ENCODE measurements around the gene GBE1. TPM values are rescaled to one million over a fixed set of nuclear protein-coding genes. Genes with fewer than 3 reads are reported as not detected.

Gene GBE1
- polyA plus RNA-seq, 1 experiment = 60.1 TPM

DNA sequence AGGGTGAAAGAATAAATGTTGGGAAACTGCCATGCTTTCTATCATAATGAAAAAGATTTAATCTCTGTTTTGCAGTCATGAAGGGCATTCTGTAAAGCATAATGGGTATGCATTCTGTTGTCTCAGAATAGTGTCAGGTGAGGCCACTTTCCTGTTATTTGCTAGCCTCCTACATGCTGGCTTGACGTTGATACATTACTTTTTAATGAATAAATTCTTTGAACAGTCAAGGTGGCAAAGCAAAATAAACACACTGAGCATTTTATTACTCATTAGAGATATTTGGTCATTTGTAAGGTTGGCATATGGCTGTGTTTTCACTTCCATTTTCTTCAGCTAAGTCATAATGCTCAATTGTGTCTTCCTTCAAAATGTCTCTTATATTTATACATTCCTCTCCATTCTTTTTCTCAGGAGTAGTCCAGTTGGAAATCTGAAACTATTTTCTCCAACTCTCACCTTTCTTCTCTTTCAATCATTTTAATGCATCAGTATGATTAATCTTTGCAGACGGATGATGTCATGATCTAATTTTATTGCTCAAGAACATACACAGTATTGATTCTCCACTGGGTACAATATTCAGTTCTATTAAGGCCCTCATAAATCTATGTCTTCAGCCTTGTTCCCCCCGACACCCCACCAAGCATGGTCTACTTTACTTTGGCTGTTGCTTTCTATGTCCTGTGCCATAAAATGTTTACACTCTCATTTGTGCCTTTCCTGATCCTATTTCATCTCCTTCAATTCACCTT lies 290.7 kb downstream of the GBE1 start:
- POLR2A ChIA-PET = no interaction called here
- DNase-seq (ENCODE audit: low read depth, low spot score) = no peak
- no peaks in the 10 kb centered on the region for H3K27me3 ChIP-seq (ENCODE audit: control insufficient read depth, insufficient read depth, low read length)
- no peak overlapping the region for H3K27ac ChIP-seq (ENCODE audit: low read depth, low read length)
- TF ChIP-seq, protein P1, sequence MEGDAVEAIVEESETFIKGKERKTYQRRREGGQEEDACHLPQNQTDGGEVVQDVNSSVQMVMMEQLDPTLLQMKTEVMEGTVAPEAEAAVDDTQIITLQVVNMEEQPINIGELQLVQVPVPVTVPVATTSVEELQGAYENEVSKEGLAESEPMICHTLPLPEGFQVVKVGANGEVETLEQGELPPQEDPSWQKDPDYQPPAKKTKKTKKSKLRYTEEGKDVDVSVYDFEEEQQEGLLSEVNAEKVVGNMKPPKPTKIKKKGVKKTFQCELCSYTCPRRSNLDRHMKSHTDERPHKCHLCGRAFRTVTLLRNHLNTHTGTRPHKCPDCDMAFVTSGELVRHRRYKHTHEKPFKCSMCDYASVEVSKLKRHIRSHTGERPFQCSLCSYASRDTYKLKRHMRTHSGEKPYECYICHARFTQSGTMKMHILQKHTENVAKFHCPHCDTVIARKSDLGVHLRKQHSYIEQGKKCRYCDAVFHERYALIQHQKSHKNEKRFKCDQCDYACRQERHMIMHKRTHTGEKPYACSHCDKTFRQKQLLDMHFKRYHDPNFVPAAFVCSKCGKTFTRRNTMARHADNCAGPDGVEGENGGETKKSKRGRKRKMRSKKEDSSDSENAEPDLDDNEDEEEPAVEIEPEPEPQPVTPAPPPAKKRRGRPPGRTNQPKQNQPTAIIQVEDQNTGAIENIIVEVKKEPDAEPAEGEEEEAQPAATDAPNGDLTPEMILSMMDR (IDR thresholded peaks at IDR 0.05; ENCODE audit: low read depth, low read length) = no peak
- H3K9me3 ChIP-seq (ENCODE audit: control insufficient read depth, insufficient read depth, low read length) = no peaks in the 10 kb centered on the region
- no peak overlapping the region for H3K4me3 ChIP-seq (ENCODE audit: low read depth, low read length)
- CTCF ChIA-PET = no interaction called here

DNA sequence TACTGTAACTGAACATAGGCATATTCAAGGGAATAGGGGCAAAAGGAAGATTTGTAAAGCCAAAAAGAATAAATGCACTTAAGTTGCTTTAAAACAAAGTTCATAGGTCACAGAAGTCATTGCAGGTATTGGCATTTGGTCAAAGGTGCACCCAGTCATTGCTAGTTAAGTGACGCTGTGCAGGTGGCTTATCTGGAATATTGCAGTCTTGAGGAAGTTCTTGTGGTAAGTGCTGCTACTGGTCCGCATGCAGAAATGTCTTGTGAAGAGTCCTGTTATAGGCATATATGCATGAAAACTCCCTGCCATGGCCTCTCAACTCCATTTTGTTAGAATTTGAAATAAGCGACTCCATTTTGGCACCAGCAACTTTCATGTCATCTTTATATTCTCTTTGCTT lies 293.1 kb downstream of the GBE1 start:
- POLR2A ChIA-PET = no interaction called here
- TF ChIP-seq, protein P1 (IDR thresholded peaks at IDR 0.05; ENCODE audit: low read depth, low read length) = no peak
- Histone ChIP-seq H3K4me3 (ENCODE audit: low read depth, low read length) (no peak overlapping the region), H3K27ac (ENCODE audit: low read depth, low read length) (no peak overlapping the region), H3K27me3 (ENCODE audit: control insufficient read depth, insufficient read depth, low read length) (no peaks in the 10 kb centered on the region), H3K9me3 (ENCODE audit: control insufficient read depth, insufficient read depth, low read length) (no peaks in the 10 kb centered on the region)
- CTCF ChIA-PET = interaction anchor here (3.2 kb wide), 1 partner anchor 22 kb away, joined by 17 read pairs; no protein-coding TSS in a partner anchor
- DNase-seq (ENCODE audit: low read depth, low spot score) = no peak

DNA sequence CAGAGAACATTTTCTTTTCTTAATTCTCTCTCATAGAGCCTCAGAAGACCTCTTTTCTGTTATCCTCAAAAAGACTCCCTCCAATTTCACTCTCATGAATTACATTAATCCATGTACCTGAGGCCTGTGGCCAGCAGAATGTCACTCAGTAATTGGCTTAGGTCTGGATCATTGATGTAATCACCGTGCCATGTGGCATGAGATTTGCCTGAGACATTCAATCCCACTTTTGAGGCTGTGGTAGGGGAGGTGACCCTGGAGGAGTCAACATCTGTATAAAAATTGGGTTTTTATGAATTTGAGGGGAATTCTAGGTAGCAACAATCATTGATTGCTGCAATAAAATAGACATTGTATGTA lies 295.3 kb downstream of the GBE1 start:
- POLR2A ChIA-PET = no interaction called here

DNA sequence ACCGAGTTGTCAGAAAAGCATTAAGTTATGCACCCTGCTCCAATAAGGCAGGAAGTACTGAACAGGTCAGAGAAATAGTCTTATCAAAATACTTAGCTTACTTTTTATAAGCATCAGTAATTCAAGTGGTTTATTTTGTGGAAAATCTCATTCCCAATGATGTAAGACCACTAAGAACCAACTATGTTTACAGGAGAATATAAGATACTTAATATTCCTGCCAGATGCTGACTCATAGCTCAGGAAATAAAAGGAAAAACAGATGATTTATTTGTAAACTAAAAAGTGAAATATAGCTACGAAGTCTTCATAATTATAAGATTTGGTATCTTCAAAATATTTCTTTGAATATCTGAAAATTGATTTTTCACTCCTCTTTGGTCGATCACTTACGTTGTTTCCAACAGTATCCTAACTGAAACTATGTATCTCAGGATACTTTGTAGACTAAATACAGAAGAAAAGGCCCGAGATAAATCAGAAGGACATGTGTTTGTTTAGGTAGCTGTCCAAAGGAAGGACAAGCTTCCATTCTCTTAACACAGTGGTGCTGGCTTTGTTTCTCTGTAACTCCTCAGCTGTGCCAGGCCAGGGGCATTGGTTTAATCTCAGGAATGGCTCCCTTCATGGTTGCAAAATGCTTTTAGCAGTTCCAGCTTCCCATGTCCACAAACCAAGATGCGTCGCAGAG lies 295.8 kb downstream of the GBE1 start:
- POLR2A ChIA-PET = no interaction called here
- Histone ChIP-seq H3K27me3 (ENCODE audit: control insufficient read depth, insufficient read depth, low read length) (no peaks in the 10 kb centered on the region), H3K27ac (ENCODE audit: low read depth, low read length) (no peak overlapping the region), H3K9me3 (ENCODE audit: control insufficient read depth, insufficient read depth, low read length) (no peaks in the 10 kb centered on the region), H3K4me3 (ENCODE audit: low read depth, low read length) (no peak overlapping the region)
- DNase-seq (ENCODE audit: low read depth, low spot score) = no peak
- TF ChIP-seq, protein P1 (IDR thresholded peaks at IDR 0.05; ENCODE audit: low read depth, low read length) = no peak
- CTCF ChIA-PET = interaction anchor here (1.0 to 1.4 kb wide), 2 partner anchors 20 to 25 kb away, joined by 3 read pairs; no protein-coding TSS in a partner anchor

More for the DNA sequence above, 295.3 kb downstream of the GBE1 start:
- DNase-seq (ENCODE audit: low read depth, low spot score) = no peak
- H3K4me3 ChIP-seq (ENCODE audit: low read depth, low read length) = no peak overlapping the region
- H3K27ac ChIP-seq (ENCODE audit: low read depth, low read length) = no peak overlapping the region
- TF ChIP-seq, protein P1 (IDR thresholded peaks at IDR 0.05; ENCODE audit: low read depth, low read length) = no peak
- CTCF ChIA-PET = interaction anchor here (3.2 kb wide), 1 partner anchor 25 kb away, joined by 17 read pairs; no protein-coding TSS in a partner anchor
- H3K27me3 ChIP-seq (ENCODE audit: control insufficient read depth, insufficient read depth, low read length) = no peaks in the 10 kb centered on the region
- no peaks in the 10 kb centered on the region for H3K9me3 ChIP-seq (ENCODE audit: control insufficient read depth, insufficient read depth, low read length)

DNA sequence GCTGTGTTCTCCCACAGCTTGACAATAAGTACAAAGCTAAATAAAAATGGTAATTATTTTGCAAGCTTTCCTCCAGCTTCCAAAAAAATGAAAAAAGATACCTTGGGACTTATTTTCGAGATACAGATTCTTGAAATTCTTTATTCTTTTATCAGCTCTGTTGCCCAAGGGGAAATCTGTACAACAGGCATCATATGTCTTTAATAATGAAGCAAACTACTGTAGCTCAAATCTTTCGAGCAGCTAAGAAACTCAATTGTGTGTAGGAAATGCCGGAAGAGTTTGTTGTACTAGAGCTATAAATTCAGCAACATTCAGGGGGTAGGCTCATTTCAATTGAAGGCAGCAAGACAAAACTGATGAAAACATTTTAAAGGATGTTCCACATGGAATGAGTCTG lies 297.7 kb downstream of the GBE1 start:
- H3K4me3 ChIP-seq (ENCODE audit: low read depth, low read length) = no peak overlapping the region
- no peaks in the 10 kb centered on the region for H3K9me3 ChIP-seq (ENCODE audit: control insufficient read depth, insufficient read depth, low read length)
- TF ChIP-seq, protein P1 (IDR thresholded peaks at IDR 0.05; ENCODE audit: low read depth, low read length) = no peak
- DNase-seq (ENCODE audit: low read depth, low spot score) = no peak
- no peaks in the 10 kb centered on the region for H3K27me3 ChIP-seq (ENCODE audit: control insufficient read depth, insufficient read depth, low read length)
- no peak overlapping the region for H3K27ac ChIP-seq (ENCODE audit: low read depth, low read length)
- POLR2A ChIA-PET = no interaction called here
- CTCF ChIA-PET = no interaction called here
